Sigmoid colon (tissue), 3 donors: ENCODE data around the gene FLRT1.

ENCODE experiments used
- CTCF ChIP-seq, 4 experiments: fragments of 450-650 bp in 3 of 4; fragments of 200-600 bp in 1 of 4; IDR thresholded peaks; one replicate each; pipeline ENCODE4 v1.5.1; 2016 to 2019; ENCODE audit warnings: antibody characterized with exemption in 4 of 4, mild to moderate bottlenecking in 3 of 4, moderate library complexity in 2 of 4
- POLR2A ChIP-seq, 2 donors: fragments of 450-650 bp; IDR thresholded peaks; one replicate each; pipeline ENCODE4 v1.6.1; 2016; ENCODE audit warnings: antibody characterized with exemption in 2 of 2, mild to moderate bottlenecking in 2 of 2, moderate library complexity in 2 of 2

DNA sequence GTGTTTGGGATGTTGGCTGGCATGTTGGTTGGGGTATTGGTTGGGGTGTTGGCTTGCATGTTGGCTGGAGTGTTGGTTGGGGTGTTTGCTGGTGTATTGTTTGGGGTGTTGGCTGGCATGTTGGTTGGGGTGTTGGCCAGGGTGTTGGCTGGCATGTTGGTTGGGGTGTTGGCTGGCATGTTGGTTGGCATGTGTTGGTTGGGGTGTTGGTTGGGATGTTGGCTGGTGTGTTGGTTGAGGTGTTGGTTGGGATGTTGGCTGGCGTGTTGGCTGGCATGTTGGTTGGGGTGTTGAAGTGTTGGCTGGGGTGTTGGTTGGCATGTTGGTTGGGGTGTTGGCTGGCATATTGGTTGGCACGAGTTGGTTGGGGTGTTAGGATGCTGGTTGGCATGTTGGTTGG is 24.9 kb upstream of the FLRT1 start:
- TF ChIP-seq POLR2A (IDR thresholded peaks at IDR 0.05), result no peak
- no peak for TF ChIP-seq CTCF (IDR thresholded peaks at IDR 0.05)
